ENCODE results near the gene FGFBP1.

Gene FGFBP1

DNA sequence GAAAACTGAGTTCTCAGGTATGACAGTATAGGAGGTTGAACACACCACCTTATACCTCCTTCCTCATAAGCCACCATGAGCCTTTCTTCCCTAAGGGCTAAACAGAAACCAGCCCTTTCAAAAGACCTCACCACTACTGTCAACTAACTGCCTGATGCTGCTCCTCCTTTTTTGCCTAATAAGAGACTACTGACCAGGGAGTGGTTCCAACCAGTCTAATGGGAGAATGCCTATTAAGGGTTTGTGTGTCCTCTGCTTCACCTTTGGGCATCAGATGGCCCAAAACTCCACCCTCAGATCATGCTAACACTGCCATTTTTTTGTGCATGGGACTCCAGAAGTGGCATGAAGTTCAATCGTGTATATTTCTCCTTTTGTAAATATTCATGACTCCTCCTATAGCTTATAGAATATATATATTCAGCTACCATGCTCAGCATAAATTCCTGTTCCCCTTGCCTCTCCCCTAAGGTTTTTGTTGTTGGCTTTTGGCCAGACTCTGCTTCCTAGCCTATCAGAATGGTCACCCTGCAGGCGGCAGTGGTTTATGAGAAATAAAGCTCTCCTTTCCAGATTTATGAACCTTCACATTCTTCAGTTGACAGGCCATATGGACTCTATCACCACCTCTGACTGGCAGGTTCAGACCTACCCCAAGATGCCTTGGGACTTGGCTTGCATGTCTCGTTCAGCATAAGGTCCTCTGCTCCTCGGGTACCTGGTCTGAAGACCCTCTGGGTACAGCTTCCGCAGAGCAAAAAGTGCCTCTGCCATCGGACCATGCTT lies 28.2 kb downstream of the FGFBP1 start:
- no peak for DNase-seq

DNA sequence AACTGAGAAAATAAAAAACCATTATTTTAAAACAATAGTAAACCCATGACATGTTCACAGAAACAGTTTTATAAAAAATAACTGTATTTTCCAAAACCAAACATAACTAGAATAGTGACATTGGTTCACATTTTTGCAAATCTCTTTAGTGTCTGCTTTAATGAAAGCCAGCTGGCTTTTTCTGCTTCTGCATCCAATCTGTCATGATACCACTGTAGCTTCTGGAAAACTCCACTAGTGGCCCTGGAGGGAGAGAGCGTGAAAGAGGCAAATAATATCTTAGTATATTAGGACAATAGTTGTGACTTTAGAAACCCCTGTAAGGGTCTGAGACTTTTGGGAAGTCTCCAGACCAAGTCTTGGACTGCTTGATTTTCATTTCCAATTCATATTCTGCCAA lies 31.1 kb downstream of the FGFBP1 start:
- no peak for DNase-seq

DNA sequence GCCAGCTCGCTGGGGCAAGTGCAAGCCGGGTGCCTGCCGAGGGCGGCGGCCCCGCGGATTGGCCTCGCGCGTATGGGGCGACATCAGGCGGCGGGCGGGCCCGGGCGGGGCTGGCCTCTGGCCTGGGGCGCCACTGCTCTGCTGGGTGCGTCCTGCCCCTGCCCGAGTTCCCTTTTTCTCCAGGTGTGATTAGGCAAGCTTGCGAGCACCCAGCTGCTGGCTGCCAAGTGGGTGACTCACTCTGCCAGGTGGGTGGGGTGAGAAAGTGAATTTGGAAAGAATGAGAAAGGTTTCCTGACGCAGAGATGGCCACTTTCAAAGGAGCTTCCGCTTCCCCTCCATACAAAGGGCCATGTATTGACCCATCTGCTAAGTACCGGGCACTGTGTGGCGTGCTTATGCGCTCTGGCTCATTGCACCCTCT lies 32.5 kb downstream of the FGFBP1 start:
- peak; percentile 51 to 65 for DNase-seq

DNA sequence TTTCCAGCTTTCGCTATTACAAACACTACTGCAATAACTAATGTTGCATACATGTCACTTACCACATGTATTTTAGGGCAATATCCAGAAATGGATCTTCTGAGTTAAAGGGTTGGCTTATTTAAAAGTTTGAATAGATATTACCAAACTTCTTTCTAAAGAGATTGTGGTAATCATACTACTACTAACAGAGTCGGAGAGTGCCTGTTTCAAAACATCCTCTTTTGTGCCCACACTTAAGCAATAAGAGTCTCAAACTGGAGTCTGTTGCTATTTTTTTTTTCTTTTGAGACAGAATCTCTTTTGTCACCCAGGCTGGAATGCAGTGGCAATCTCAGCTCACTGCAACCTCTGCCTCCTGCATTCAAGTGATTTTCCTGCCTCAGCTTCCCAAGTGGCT lies 35.8 kb downstream of the FGFBP1 start:
- DNase-seq = no peak

DNA sequence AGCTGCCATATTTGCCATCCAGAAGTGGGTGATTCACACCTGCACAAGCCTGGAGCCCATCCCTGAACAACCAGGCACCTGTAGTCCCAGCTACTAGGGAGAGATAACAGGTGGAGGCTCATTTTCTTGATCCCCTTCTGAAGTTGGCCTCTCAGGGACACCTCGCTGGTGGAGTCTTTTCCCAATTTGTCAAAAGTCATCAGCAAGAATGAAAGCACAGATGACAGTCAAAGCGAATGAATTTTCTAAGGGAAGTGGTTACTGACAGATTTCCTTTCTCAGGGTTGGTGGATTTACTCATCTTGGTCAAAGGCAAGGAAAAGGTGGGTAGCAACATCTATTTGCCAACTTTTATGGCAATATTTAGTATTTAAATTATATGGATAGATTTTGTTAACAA lies 36.5 kb downstream of the FGFBP1 start:
- peak in 1 of 2 experiments; percentile 38 for DNase-seq

DNA sequence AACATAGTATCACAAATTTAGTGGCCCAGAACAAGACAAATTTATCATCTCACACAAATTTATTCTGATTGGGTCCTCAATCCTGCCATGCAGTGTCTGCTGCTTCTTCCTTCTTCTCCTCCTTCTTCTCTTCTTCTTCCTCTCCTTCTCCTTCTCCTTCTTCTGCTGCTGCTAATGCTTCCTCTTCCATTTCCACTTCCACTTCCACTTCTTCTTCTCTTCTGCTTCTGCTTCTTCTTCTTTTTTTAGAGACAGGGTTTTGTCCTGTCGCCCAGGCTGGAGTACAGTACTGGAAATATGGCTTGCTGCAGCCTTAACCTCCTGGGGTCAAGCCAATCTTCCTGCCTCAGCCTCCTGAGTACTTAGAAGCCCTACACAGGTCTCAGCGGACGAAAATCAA lies 37.5 kb downstream of the FGFBP1 start:
- DNase-seq = no peak

DNA sequence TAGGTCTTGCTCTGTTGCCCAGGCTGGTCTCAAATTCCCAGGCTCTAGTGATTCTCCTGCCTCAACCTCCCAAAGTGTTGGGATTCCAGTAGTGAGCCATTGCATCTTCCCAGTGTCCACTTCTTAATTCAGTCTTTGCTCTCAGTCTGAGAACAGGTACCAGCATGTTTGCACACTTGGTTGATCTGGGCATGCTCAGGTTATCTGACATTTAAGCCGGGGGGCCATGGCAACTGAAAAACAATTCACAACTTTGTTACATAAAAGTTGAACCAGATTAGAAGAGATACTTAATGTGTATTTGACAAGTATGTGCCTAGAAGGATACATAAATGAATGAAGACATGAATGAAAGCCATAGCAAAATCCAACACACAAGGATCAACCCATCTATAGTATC lies 39.0 kb downstream of the FGFBP1 start:
- no peak for DNase-seq

DNA sequence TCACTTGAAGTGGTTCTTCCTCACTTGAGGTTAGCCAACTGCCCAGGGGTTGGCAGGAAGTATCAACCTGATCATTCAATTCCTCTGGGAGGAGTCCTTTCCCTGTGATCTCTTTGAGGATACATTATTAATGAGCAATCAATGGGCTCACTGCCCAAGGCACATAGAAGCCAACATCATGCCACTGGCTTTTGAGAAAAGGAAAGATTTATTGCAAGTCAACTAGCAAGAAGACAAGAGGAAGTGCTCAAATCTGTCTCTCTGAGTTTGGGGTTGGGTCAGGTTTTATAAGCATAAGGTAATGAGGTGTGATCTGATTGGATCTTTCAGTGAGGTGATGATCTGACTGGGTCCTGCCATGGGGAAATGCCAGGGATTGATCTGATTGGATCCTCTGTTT lies 39.6 kb downstream of the FGFBP1 start:
- DNase-seq = no peak

DNA sequence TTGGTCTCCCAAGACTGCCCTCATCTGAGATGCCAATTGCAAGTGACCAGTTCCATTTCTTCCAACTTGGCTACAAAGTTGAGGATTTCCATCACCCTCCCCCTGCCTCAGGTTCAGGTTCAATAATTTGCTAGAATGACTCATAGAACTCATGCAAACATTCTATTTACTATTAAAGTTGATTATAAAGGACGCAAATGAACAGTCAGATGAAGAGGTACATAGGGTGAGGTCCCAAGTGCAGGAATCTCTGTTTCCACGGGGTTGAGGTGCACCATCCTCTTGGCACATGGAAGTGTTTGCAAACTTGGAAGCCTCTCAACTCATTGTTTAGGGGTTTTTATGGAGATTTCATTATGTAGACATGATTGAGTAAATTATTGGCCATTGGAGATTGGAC lies 41.0 kb downstream of the FGFBP1 start:
- no peak for DNase-seq

DNA sequence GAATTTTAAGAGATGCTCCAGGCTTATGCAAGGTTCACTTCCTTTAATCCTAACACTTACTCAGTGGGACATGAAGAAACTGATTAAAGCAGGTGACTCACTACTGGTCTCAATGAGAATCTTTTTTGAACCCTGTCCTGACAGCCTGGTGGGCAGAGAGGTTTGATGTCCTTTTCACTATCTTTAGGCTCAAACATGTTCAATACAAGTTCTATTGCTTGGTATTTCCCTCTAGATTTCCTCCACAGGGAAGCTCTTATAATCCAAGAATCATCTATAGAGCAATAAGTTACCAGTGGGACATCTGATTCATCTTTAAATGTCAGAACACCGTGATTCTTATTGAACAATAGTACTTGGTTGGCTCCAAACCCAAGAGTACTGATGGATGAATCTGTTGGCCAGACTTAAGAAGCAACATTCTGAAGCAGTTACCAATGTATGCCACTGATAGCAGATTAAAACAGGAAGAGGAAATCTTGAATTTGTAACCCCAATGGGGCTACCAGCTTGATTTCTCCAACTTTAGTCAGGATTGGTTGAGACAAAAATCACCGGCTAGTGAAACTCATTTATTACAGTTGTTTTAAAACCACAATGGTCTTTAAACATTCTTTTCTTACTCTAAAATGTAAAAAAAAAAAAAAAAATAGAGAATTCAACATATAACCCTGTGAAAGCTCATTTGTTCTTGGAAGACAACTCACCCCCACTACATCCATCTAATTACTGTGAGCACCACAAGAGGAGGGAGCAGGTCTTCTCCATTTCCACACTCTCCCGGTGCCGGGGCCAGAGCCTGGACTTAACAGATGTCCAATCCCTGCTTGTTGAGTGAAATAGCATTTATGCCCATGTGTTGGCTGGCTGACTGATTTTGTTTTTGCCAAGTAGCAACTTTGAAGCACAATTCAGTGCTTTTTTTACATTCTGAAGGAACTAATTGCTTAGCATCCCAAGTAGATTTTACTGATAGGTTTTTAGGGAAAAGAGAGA lies 43.3 kb downstream of the FGFBP1 start:
- DNase-seq = no peak

DNA sequence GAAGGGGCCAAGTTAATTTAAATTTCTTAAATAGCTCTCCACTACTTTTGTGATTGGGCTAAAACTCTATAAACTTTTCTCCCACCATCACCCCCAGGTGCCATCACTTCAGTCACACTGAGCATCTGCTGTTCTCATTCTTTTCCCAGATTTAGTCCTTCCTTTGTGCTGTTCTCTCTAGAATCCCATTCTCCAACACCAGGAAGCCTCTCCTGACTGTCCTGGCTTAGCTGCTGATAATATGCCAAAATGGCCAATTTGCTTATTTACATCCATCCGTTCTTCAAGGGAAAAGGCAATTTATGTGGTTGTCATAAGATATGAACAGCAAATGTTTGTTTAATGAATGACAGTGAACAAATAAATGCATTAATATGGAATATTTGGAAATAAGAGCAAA lies 44.1 kb downstream of the FGFBP1 start:
- DNase-seq = no peak

DNA sequence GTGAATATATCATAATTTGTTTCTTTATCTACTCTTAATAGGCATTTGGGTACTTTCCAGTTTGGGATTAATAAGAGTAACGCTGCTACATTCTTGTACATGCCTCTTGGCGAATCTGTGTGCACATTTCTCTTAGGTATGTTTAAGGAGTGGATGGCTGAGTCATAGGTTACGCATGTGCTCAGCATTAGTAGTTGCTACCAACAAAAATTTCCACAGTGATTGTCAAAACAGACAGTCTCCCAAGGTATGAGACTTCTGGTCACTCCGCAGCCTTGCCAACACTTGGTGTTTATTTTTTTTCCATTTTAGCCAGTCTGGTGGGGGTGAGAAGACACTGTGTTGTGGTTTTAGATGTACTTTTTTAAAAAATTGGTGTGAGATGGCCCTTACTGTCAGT lies 44.6 kb downstream of the FGFBP1 start:
- DNase-seq = no peak

DNA sequence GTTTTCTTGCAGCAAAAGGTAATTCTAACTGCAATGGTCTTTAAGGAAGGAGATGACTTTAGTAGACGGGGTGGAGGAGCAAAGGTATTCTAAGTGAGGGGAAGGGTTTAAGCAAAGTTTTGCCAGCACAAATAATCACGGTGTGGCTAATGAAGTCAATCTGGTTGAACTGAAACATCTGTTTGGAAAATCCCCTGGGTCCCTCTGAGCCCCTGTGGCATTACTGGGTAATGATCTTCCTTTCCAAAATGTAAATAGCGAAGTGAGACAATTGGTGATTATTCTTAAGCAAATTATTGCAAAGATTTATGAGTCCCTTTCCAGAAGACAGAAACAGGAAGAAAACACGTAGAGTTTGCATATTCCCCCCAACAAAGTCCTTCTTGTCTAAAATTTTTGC lies 47.2 kb downstream of the FGFBP1 start:
- DNase-seq = no peak

DNA sequence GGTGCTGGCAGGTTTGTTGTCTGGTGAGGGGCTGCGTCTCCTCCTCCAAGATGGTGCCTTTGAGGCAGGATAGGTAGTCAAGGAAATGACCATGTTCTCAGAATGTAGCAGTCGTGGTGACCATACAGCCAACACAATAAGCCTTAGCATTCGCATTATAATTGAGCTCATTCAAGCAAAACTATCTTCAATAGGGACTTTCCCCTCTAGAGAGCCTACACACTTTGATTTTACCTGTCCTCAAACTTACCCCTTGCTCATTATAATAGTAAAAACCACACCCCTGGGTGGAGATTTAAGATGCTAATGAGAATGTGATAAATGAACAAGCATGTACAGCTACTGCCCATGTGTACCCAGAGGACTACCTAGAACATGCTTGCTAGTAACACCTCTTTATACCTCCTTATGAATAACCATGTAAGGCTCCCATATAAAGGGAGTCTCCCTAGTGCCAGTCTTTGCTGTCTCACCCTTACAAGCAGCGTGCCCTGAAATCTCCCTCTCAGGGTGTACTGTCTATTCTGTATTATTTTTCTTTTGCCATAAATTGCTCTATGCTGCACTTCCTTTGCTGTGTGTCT lies 48.2 kb downstream of the FGFBP1 start:
- no peak for DNase-seq

DNA sequence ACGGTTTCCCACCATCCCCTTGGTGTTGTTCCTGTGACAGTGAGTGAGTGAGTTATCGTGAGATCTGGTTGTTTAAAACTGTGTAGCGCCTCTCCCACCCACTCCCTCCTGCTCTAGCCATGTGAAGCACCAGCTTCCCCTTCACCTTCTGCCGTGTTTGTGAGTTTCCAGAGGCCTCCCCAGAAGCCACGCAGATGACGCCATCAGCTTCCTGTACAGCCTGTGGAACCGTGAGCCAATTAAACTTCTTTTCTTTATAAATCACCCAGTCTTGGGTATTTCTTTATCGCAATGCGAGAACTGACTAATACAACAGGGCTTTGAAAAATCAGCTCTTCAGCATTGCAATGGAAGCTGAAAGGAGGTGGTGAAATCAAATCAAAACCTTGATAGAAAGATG lies 50.0 kb downstream of the FGFBP1 start:
- peak in 1 of 2 experiments; percentile 26 for DNase-seq
